GM12878 (cell line): Measurements from ENCODE around the gene FBRSL1. TPM values are rescaled to one million over a fixed set of nuclear protein-coding genes. Genes with fewer than 3 reads are reported as not detected.

Source experiments
- ATAC-seq: fragments of 200-7000 bp; cut with Tn5 transposase; 3 replicates; pipeline ENCODE4 v1.9.1; 2020; ENCODE audit warnings: mild to moderate bottlenecking, moderate library complexity
- BruUV-seq: library from RNA; stranded (reverse); fragments of 400-500 nt; replicated peaks from 2 replicates; lab custom pipeline; 2021; lab: Mats Ljungman, UMichigan
- CTCF ChIA-PET: fragments of 300-600 bp; sonication (Branson Sonifier 250); formaldehyde crosslinking; extraction: SDS; loops from one replicate; lab custom pipeline; 2021; ENCODE audit warnings: inconsistent platforms; lab: Yijun Ruan, JAX
- POLR2A ChIA-PET: fragments of 350-600 bp; formaldehyde crosslinking; extraction: SDS; loops from one replicate; lab custom pipeline; 2021; ENCODE audit warnings: inconsistent platforms; lab: Charles Lee
- RAD21 ChIA-PET: fragments of 300-600 bp; sonication (Branson Sonifier 250); formaldehyde crosslinking; loops from one replicate; lab custom pipeline; 2023; ENCODE audit warnings: antibody characterized with exemption; ENCODE audit not compliant: unreplicated experiment; lab: Charles Lee
- SMC1A ChIA-PET: fragments of 300-600 bp; sonication (Branson Sonifier 250); formaldehyde crosslinking; loops from one replicate; lab custom pipeline; 2023; ENCODE audit not compliant: unreplicated experiment, uncharacterized antibody; lab: Charles Lee
- DNase-seq: peaks from one replicate; pipeline ENCODE4 v3.0.0-alpha.2; 2011; ENCODE audit warnings: low read depth, low spot score
- FAIRE-seq: peaks from 3 replicates; lab custom pipeline; 2011; peaks lifted over from hg19 to GRCh38; lab: Jason Lieb, UNC
- H2AFZ ChIP-seq: 2 replicates; pipeline ENCODE4 v1.6.0; 2011; ENCODE audit warnings: low read depth, low read length, control low read depth; ENCODE audit not compliant: control insufficient read depth
- H3K27ac ChIP-seq: 2 replicates; pipeline ENCODE4 v1.5.1; 2011; ENCODE audit warnings: control low read depth; ENCODE audit not compliant: control insufficient read depth, insufficient read depth
- H3K27me3 ChIP-seq, 2 experiments: replicated peaks in 1 of 2; 2 replicates each; pipeline versions ENCODE4 v1.6.0 to v1.6.1; 2011; ENCODE audit warnings: low read length in 1 of 2; ENCODE audit not compliant: control insufficient read depth in 2 of 2, insufficient read depth in 2 of 2
- H3K36me3 ChIP-seq, 2 experiments: 2 replicates each; pipeline ENCODE4 v1.5.1; 2011; ENCODE audit warnings: low read length in 1 of 2; ENCODE audit not compliant: control insufficient read depth in 2 of 2, insufficient read depth in 2 of 2
- H3K4me1 ChIP-seq: 2 replicates; pipeline ENCODE4 v1.6.1; 2011; ENCODE audit warnings: mild to moderate bottlenecking, low read length, moderate library complexity, mixed read lengths; ENCODE audit not compliant: control insufficient read depth, insufficient read depth
- H3K4me2 ChIP-seq: 2 replicates; pipeline ENCODE4 v1.6.0; 2011; ENCODE audit warnings: control low read depth; ENCODE audit not compliant: control insufficient read depth, insufficient read depth
- H3K4me3 ChIP-seq: fragments of 200-600 bp; sonication (generic); 2 replicates; pipeline ENCODE4 v1.5.1; 2016
- H3K79me2 ChIP-seq: 2 replicates; pipeline ENCODE4 v1.6.0; 2011; ENCODE audit warnings: low read length; ENCODE audit not compliant: control insufficient read depth, insufficient read depth
- H3K9ac ChIP-seq: 2 replicates; pipeline ENCODE4 v1.8.0; 2011; ENCODE audit warnings: low read length, control low read depth, mixed read lengths; ENCODE audit not compliant: control insufficient read depth, insufficient read depth
- H3K9me3 ChIP-seq: replicated peaks from 3 replicates; pipeline ENCODE4 v1.5.1; 2011; ENCODE audit warnings: mild to moderate bottlenecking, low read length; ENCODE audit not compliant: control insufficient read depth, insufficient read depth
- H4K20me1 ChIP-seq: 2 replicates; pipeline ENCODE4 v1.6.0; 2011; ENCODE audit not compliant: control insufficient read depth, insufficient read depth
- EZH2 ChIP-seq: IDR thresholded peaks from 2 replicates; pipeline ENCODE4 v1.6.1; 2012; ENCODE audit warnings: low read depth, mild to moderate bottlenecking, control low read depth, inconsistent platforms, low read length, borderline replicate concordance; ENCODE audit not compliant: control insufficient read depth
- KLF5 ChIP-seq: fragments of 450-650 bp; IDR thresholded peaks from 2 replicates; pipeline ENCODE4 v1.6.1; 2014; ENCODE audit warnings: mild to moderate bottlenecking; ENCODE audit not compliant: partially characterized antibody
- LARP7 ChIP-seq: fragments of 450-650 bp; IDR thresholded peaks from 2 replicates; pipeline ENCODE4 v1.6.1; 2017; ENCODE audit warnings: mild to moderate bottlenecking
- NBN ChIP-seq: fragments of 450-650 bp; IDR thresholded peaks from 2 replicates; pipeline ENCODE4 v1.6.1; 2016
- NFYB ChIP-seq: IDR thresholded peaks from 2 replicates; pipeline ENCODE4 v1.6.1; 2011; ENCODE audit warnings: low read depth, mild to moderate bottlenecking, low read length, improper control_type of control experiment, moderate library complexity; ENCODE audit not compliant: insufficient read depth
- PML ChIP-seq: IDR thresholded peaks from 2 replicates; pipeline ENCODE4 v1.6.1; 2012; ENCODE audit warnings: low read length, inconsistent platforms
- POLR2AphosphoS5 ChIP-seq: IDR thresholded peaks from 2 replicates; pipeline ENCODE4 v1.6.1; 2011; ENCODE audit warnings: mild to moderate bottlenecking, low read length, inconsistent platforms
- RAD51 ChIP-seq: fragments of 450-650 bp; IDR thresholded peaks from 2 replicates; pipeline ENCODE4 v1.6.1; 2016; ENCODE audit warnings: moderate library complexity, mild to moderate bottlenecking, inconsistent platforms
- SUPT20H ChIP-seq: IDR thresholded peaks from 2 replicates; pipeline ENCODE4 v1.6.1; 2011; ENCODE audit warnings: low read depth, mild to moderate bottlenecking, low read length, moderate library complexity, borderline replicate concordance; ENCODE audit not compliant: control insufficient read depth
- USF1 ChIP-seq: IDR thresholded peaks from 2 replicates; pipeline ENCODE4 v1.6.1; 2011; ENCODE audit warnings: borderline replicate concordance, low read depth, mild to moderate bottlenecking, moderate library complexity, mixed read lengths, low read length; ENCODE audit not compliant: insufficient read depth; ENCODE audit errors: extremely low read length
- WGBS: methylation state at CpG from one replicate; pipeline ENCODE4 v1.1.6; 2016; ENCODE audit warnings: low lambda C conversion rate; ENCODE audit not compliant: insufficient replicate concordance, insufficient coverage; ENCODE audit errors: missing lambda C conversion rate; 5-methylcytosine and 5-hydroxymethylcytosine counted together
- in situ Hi-C: fragments of 300-500 bp; cut with MboI; formaldehyde crosslinking; loops from 9 replicates; pipeline ENCODE4 v1.14.3; 2018; ENCODE audit warnings: mixed read lengths
- intact Hi-C: fragments of 100-400 bp; cut with micrococcal nuclease; formaldehyde crosslinking; loops from one replicate; pipeline ENCODE4 v1.14.2; 2022; ENCODE audit not compliant: unreplicated experiment
- polyA plus RNA-seq, 11 experiments: library from polyadenylated mRNA; depleted of rRNA in 4 of 11; unstranded in 6 of 11; stranded (reverse) in 5 of 11; fragments of >200 nt; fragmentation: Nextera tagmentation in 4 of 11; fragmentation: Illumina TruSeq in 1 of 11; extraction: Ambion mirVana in 4 of 11; extraction: Trizol in 1 of 11; gene quantifications; 1 replicate in 1 of 11; 2 replicates in 10 of 11; pipeline versions ENCODE4 v1.2.1 to v1.2.3, GENCODE V29; 2011 to 2016; ENCODE audit warnings: inconsistent platforms in 2 of 11, missing spikeins in 2 of 11, low read depth in 1 of 11
- total RNA-seq, 4 experiments: library from RNA; depleted of rRNA in 3 of 4; stranded (reverse); fragments of >200 nt in 3 of 4; fragmentation: Illumina TruSeq in 1 of 4; extraction: Trizol in 1 of 4; gene quantifications; 2 replicates each; pipeline versions ENCODE4 v1.2.1 to v1.2.3, GENCODE V29; 2013 to 2021

Gene FBRSL1
- total and polyA plus RNA-seq, 10 of the 15 experiments (the other 5 are each of a cell fraction or from before 2014, with no cell fraction given): 0.19 to 55.1 (median 4.1) TPM

GRCh38 chr12:132495165-132495544 is 5.2 kb downstream of the FBRSL1 start:
- no peak overlapping the region for H3K9ac ChIP-seq
- ChIA-PET POLR2A (no interaction called here), CTCF (no interaction called here), SMC1A (no interaction called here), RAD21 (no interaction called here)
- H3K36me3 ChIP-seq: no peaks in the 10 kb centered on the region; a peak in 1 of 4 replicates
- H3K27ac ChIP-seq: no peak overlapping the region
- ATAC-seq (no peak), DNase-seq (no peak), FAIRE-seq (no peak)
- no peaks in the 10 kb centered on the region for H3K9me3 ChIP-seq
- TF ChIP-seq NFYB (no peak), LARP7 (no peak), NBN (no peak), KLF5 (no peak), RAD51 (no peak), SUPT20H (no peak), EZH2 (no peak)
- no peak overlapping the region for H2AFZ ChIP-seq
- peak overlapping the region; percentile 60; the same call in 1 of the 2 replicates for H3K4me2 ChIP-seq
- H3K27me3 ChIP-seq: no peaks in the 10 kb centered on the region
- intact Hi-C loops: no loop called here
- no TSS peak for BruUV-seq
- peaks cover 26% of the 10 kb centered on the region for H3K4me1 ChIP-seq
- no peaks in the 10 kb centered on the region; the same call in 1 of the 2 replicates for H4K20me1 ChIP-seq
- WGBS: 92% methylated on average over 9 of the region's 9 CpGs
- H3K79me2 ChIP-seq: peaks cover 68% of the 10 kb centered on the region
- in situ Hi-C loops: no loop called here
- H3K4me3 ChIP-seq: no peak overlapping the region

DNA sequence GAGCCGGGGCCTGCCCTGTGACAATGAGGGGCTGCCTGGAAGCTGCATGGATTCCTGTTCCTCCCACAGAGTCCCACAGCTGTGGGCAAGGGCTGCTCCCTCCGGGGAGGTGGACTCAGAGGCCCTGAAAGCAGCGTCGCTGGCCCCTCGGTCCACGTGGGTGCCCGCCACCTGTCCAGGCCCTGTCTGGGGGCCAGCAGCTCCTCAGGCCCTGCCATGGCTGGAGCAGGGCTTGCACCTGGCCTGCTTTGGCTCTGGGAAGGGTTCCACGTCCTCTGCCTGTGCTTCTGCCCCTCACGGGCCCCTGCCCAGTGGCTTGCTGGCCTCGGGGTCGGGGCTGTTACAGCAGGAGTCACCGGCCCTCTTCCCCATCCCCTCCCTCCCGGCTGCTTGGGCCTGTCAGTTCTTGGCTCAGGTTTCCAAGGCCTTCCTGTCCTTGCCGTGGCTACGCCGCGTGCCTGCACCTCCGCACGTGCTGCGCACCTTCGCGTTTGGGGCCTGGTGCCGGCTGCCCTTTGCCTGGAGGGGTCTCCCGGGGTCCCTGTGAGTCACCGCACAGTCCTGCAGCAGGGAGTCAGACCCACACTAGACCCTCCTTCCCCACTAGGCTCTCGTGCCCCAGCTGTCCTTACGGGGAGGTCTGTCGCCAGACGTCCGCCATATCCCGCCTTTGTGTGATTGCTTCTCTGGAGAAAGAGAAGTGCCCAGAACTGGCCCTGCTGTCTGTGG is 5.8 kb downstream of the FBRSL1 start:
- Histone ChIP-seq H3K9me3 (no peaks in the 10 kb centered on the region), H3K27me3 (no peaks in the 10 kb centered on the region), H3K36me3 (no peaks in the 10 kb centered on the region; a peak in 1 of 4 replicates), H4K20me1 (no peaks in the 10 kb centered on the region; the same call in 1 of the 2 replicates), H3K9ac (no peak overlapping the region), H2AFZ (no peak overlapping the region), H3K27ac (no peak overlapping the region), H3K4me1 (peaks cover 26% of the 10 kb centered on the region), H3K79me2 (peaks cover 65% of the 10 kb centered on the region), H3K4me2 (no peak overlapping the region), H3K4me3 (no peak overlapping the region)
- ChIA-PET POLR2A (no interaction called here), SMC1A (no interaction called here), CTCF (no interaction called here), RAD21 (no interaction called here)
- DNase-seq (no peak), ATAC-seq (no peak), FAIRE-seq (no peak)
- no peak for TF ChIP-seq USF1
- no peak for TF ChIP-seq PML
- TF ChIP-seq POLR2AphosphoS5: 0 out of 2 replicates have a peak, but pooled peaks have one; percentile 26
- WGBS: 83% methylated on average over 31 of the region's 31 CpGs
- intact Hi-C loops (no loop called here), in situ Hi-C loops (no loop called here)
- no TSS peak for BruUV-seq
